Heart left ventricle (tissue), 16 donors: ENCODE results near the gene BYSL. TPM values are rescaled to one million over a fixed set of nuclear protein-coding genes. Genes with fewer than 3 reads are reported as not detected.

Experiments used
- ATAC-seq, 4 donors: fragments of 200-7000 bp; cut with Tn5 transposase; one replicate each; pipeline ENCODE4 v1.9.1; 2020 to 2022; ENCODE audit warnings: moderate library complexity in 4 of 4, mild to moderate bottlenecking in 3 of 4, moderate number of reproducible peaks in 1 of 4
- DNase-seq, 5 donors: peaks; one replicate each; pipeline ENCODE4 v3.0.0-alpha.2; 2020
- H3K27ac ChIP-seq, 12 donors: fragments of 200-600 bp; sonication (generic) in 4 of 12; one replicate each; pipeline versions ENCODE4 v1.5.0 to v1.8.0; 2016 to 2022; ENCODE audit warnings: mild to moderate bottlenecking in 2 of 12
- H3K27me3 ChIP-seq, 9 donors: fragments of 200-600 bp; sonication (generic) in 2 of 9; one replicate each; pipeline versions ENCODE4 v1.5.1 to v1.8.0; 2016 to 2022; ENCODE audit warnings: mild to moderate bottlenecking in 3 of 9
- H3K36me3 ChIP-seq, 9 donors: fragments of 200-600 bp; sonication (generic) in 2 of 9; one replicate each; pipeline versions ENCODE4 v1.5.0 to v1.8.0; 2018 to 2022; ENCODE audit warnings: mild to moderate bottlenecking in 2 of 9
- H3K4me1 ChIP-seq, 12 donors: fragments of 200-600 bp; sonication (generic) in 4 of 12; one replicate each; pipeline versions ENCODE4 v1.5.0 to v1.8.0; 2016 to 2022; ENCODE audit warnings: mild to moderate bottlenecking in 3 of 12
- H3K4me3 ChIP-seq, 12 donors: fragments of 200-600 bp; sonication (generic) in 4 of 12; one replicate each; pipeline versions ENCODE4 v1.5.0 to v1.8.0; 2017 to 2022; ENCODE audit warnings: mild to moderate bottlenecking in 9 of 12, moderate library complexity in 4 of 12
- H3K9me3 ChIP-seq, 12 donors: fragments of 200-600 bp; sonication (generic) in 4 of 12; one replicate each; pipeline versions ENCODE4 v1.5.0 to v1.8.0; 2016 to 2022; ENCODE audit warnings: mild to moderate bottlenecking in 1 of 12
- POLR2A ChIP-seq, 2 donors: fragments of 450-650 bp; IDR thresholded peaks; one replicate each; pipeline ENCODE4 v1.6.1; 2017; ENCODE audit warnings: antibody characterized with exemption in 2 of 2, mild to moderate bottlenecking in 2 of 2, moderate library complexity in 2 of 2
- WGBS, 4 donors: extraction: QIAGEN DNeasy Blood & Tissue Kit in 2 of 4; methylation state at CpG; one replicate each; pipeline versions ENCODE4 v1.1.5 to v1.1.7; 2013 to 2018; 5-methylcytosine and 5-hydroxymethylcytosine counted together
- intact Hi-C, 10 donors: fragments of 100-400 bp; cut with DNase I; formaldehyde crosslinking; loops; one replicate each; pipeline versions ENCODE4 v1.11.1 to v1.14.2; 2022
- polyA plus RNA-seq, 2 donors: library from polyadenylated mRNA; stranded (reverse); fragments of 200-250 nt; gene quantifications; one replicate each; pipeline ENCODE4 v1.2.3, GENCODE V29; 2013
- total RNA-seq, 9 donors: library from RNA; depleted of rRNA in 2 of 9; stranded (reverse); fragments of >200 nt in 2 of 9; fragmentation: NEBNext Ultra II Directional in 3 of 9; extraction: Animal tissue kit (Norgen Biotek cat#: 25700) in 3 of 9; gene quantifications; one replicate each; pipeline versions ENCODE4 v1.1.0 to v1.2.4, GENCODE V29; 2016 to 2023
- TF ChIP-seq, protein P1 (sequence below), 12 donors: fragments of 200-600 bp; sonication (generic) in 4 of 12; IDR thresholded peaks; one replicate each; pipeline versions ENCODE4 v1.5.0 to v1.8.0; 2018 to 2022; ENCODE audit warnings: antibody characterized with exemption in 12 of 12, mild to moderate bottlenecking in 5 of 12
- donor health status: ischemic (EF 13 %, LVEDD 7.1; RV severe dilation, severe dysfunction).
- donor health status: healthy with polysubstance abuse.
- donor health status: DM: no; HTN: yes; CAD: no.
- donor health status: DM: no; HTN: no; CAD: no.
- donor health status: ischemic (EF 25% LVEDD 6.9; RV normal size, moderate dysfunction).
- donor health status: ischemic (EF 25% LVEDD 5.7; RV mildly dilated, moderate dysfunction).
- donor health status: healthy.
- donor health status: DM: yes; HTN: yes; CAD: no.
- donor health status: ischemic (EF 35%, LVEDD 5.7; RV mildly dilated, moderate dysfunction).
- donor health status: nonischemic (EF 11% LVEDD 7.7; RV severe dilation, severe dysfunction).
- donor health status: DM: yes; HTN: yes; CAD: no.
- donor health status: PGD.
- donor health status: ischemic (EF 29% LVEDD 5.4; RV normal size, mild dysfunction).
- donor health status: nonischemic (EF 23%, LVEDD 6.1; RV moderate dilation, normal function).

The BYSL gene
- total and polyA plus RNA-seq, 11 donors: 4.5 to 26.3 (median 9.2) TPM

DNA sequence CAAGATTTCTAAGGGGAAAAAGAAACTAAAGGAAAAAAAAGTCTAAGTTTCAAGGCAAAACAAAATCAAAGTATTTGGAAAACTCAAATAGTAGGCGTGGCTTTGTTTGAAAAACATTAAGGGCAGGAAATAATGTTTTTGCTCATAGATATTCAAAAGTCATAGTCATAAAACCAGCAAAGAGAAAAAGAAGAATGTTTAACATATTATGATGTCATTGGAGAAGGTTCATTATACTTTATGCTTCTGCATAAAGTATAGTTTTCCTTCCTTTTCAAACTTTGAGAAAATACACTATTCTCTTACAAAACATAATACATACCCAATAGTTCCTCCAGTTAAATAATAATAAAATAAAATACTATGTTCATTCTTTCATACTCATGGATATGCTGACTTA is 39.8 kb upstream of the BYSL start:
- ATAC-seq (no peak), DNase-seq (no peak)
- no peaks in the 10 kb centered on the region for H3K36me3 ChIP-seq
- H3K27ac ChIP-seq: no peak overlapping the region
- H3K4me3 ChIP-seq: no peak overlapping the region
- H3K9me3 ChIP-seq: no peaks in the 10 kb centered on the region
- no peak for TF ChIP-seq POLR2A (IDR thresholded peaks at IDR 0.05)
- TF ChIP-seq, protein P1, sequence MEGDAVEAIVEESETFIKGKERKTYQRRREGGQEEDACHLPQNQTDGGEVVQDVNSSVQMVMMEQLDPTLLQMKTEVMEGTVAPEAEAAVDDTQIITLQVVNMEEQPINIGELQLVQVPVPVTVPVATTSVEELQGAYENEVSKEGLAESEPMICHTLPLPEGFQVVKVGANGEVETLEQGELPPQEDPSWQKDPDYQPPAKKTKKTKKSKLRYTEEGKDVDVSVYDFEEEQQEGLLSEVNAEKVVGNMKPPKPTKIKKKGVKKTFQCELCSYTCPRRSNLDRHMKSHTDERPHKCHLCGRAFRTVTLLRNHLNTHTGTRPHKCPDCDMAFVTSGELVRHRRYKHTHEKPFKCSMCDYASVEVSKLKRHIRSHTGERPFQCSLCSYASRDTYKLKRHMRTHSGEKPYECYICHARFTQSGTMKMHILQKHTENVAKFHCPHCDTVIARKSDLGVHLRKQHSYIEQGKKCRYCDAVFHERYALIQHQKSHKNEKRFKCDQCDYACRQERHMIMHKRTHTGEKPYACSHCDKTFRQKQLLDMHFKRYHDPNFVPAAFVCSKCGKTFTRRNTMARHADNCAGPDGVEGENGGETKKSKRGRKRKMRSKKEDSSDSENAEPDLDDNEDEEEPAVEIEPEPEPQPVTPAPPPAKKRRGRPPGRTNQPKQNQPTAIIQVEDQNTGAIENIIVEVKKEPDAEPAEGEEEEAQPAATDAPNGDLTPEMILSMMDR (IDR thresholded peaks at IDR 0.05): no peak
- 92 to 99% (median 94%) methylated on average over 1 of the region's 1 CpG for WGBS, 4 donors
- no peaks in the 10 kb centered on the region for H3K27me3 ChIP-seq
- intact Hi-C loops: no loop called here
- H3K4me1 ChIP-seq: no peaks in the 10 kb centered on the region

DNA sequence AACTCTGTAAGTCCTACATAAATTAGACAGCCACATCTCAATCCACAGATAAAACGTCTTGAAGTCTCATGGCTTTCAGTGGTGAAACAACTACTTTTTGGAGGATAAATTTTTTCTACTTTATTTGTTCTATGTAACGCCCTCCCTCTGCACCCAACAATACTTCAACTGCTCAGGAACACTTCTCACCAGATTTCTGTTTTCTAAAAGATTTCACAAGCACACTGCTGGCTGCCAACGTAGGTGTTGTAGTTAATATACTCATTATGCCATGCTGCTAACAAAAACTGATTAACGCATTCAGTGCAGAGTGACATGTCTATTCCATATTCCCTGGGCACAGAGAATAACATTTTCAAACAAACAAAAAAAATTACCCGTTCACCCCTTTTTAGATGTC is 36.3 kb upstream of the BYSL start:
- Histone ChIP-seq H3K4me3 (no peak overlapping the region), H3K27me3 (no peaks in the 10 kb centered on the region), H3K36me3 (no peaks in the 10 kb centered on the region), H3K27ac (no peak overlapping the region), H3K9me3 (no peaks in the 10 kb centered on the region), H3K4me1 (no peaks in the 10 kb centered on the region)
- no peak for TF ChIP-seq POLR2A (IDR thresholded peaks at IDR 0.05)
- TF ChIP-seq, protein P1 (IDR thresholded peaks at IDR 0.05): no peak
- intact Hi-C loops: no loop called here
- DNase-seq (no peak), ATAC-seq (no peak)
- 85 to 92% (median 90%) methylated on average over 5 of the region's 5 CpGs for WGBS, 4 donors

DNA sequence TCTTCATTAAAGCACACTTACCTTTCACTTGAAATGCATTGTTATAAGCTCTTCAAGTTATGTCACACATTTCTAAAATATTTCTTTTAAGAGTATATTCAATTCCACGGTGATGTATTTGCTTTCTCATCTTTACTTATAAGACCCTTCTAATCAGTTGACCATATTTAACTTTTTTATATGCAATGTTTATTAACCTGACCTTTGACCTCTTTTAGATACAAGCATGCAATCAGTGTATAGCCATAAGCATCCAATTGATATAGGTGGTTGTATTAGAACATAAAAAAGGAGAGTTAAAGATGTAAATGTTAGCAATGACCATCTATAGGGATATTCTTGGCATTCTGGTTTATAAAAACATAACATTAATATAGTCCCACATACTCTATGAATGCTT is 35.4 kb upstream of the BYSL start:
- intact Hi-C loops: loop anchor here in 1 of 10 donors (2.0 kb wide), 1 partner anchor 21 kb away; no protein-coding TSS in a partner anchor
- TF ChIP-seq POLR2A (IDR thresholded peaks at IDR 0.05): no peak
- TF ChIP-seq, protein P1 (IDR thresholded peaks at IDR 0.05): no peak

DNA sequence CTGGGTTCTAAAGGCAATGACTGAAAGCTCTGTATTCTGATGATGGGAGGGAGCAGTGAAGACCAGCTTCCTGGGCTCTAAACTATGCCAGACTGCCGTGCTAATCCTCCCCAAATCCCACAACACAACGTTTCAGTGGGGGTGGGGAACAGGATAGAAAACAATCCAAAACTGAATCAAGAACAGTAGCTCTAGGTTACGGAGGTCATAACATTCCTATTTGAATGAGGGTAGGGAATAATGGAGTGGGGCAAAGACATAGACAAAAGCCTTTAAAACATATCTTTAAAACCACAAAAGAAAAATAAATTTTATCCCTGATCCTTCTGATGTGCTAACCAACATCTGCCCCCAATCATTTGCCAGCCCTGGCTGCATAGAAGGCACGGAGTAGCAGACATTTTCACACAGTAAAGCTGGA is 34.0 kb upstream of the BYSL start:
- intact Hi-C loops: loop anchor here in 1 of 10 donors (2.0 kb wide), 1 partner anchor 19 kb away; no protein-coding TSS in a partner anchor
- no peak overlapping the region for H3K27ac ChIP-seq
- TF ChIP-seq, protein P1 (IDR thresholded peaks at IDR 0.05): no peak
- TF ChIP-seq POLR2A (IDR thresholded peaks at IDR 0.05): no peak
- H3K36me3 ChIP-seq: no peaks in the 10 kb centered on the region
- ATAC-seq (no peak), DNase-seq (no peak)
- H3K27me3 ChIP-seq: no peaks in the 10 kb centered on the region
- WGBS, 4 donors: 62 to 69% (median 67%) methylated on average over 4 of the region's 4 CpGs
- no peak overlapping the region for H3K4me3 ChIP-seq
- no peaks in the 10 kb centered on the region for H3K9me3 ChIP-seq
- no peaks in the 10 kb centered on the region for H3K4me1 ChIP-seq

More for the DNA sequence above, 35.4 kb upstream of the BYSL start:
- WGBS, 4 donors: 93 to 97% (median 95%) methylated on average over 1 of the region's 1 CpG
- ATAC-seq (no peak), DNase-seq (no peak)
- H3K9me3 ChIP-seq: no peaks in the 10 kb centered on the region
- no peaks in the 10 kb centered on the region for H3K36me3 ChIP-seq
- no peak overlapping the region for H3K27ac ChIP-seq
- no peaks in the 10 kb centered on the region for H3K4me1 ChIP-seq
- no peak overlapping the region for H3K4me3 ChIP-seq
- no peaks in the 10 kb centered on the region for H3K27me3 ChIP-seq
